Astrocyte (in vitro differentiated cells and primary cell): ENCODE measurements around the gene MAP1S. TPM values are rescaled to one million over a fixed set of nuclear protein-coding genes. Genes with fewer than 3 reads are reported as not detected.

Experiments
- DNase-seq: peaks from one replicate; pipeline ENCODE4 v3.0.0-alpha.2; 2010; ENCODE audit warnings: low read depth
- FAIRE-seq: peaks from 2 replicates; lab custom pipeline; 2011; peaks lifted over from hg19 to GRCh38; lab: Jason Lieb, UNC
- H2AFZ ChIP-seq: 2 replicates; pipeline ENCODE4 v1.6.0; 2012; ENCODE audit warnings: low read depth, low read length, inconsistent platforms
- H3K27ac ChIP-seq: 2 replicates; pipeline ENCODE4 v1.5.1; 2011; ENCODE audit warnings: low read depth, low read length, inconsistent platforms
- H3K27me3 ChIP-seq: 2 replicates; pipeline ENCODE4 v1.6.0; 2011; ENCODE audit warnings: low read length, inconsistent platforms; ENCODE audit not compliant: insufficient read depth
- H3K36me3 ChIP-seq: 2 replicates; pipeline ENCODE4 v1.5.1; 2011; ENCODE audit warnings: low read length, inconsistent platforms; ENCODE audit not compliant: insufficient read depth
- H3K4me1 ChIP-seq: 2 replicates; pipeline ENCODE4 v1.5.1; 2011; ENCODE audit warnings: low read length, inconsistent platforms; ENCODE audit not compliant: insufficient read depth
- H3K4me2 ChIP-seq: 2 replicates; pipeline ENCODE4 v1.6.0; 2012; ENCODE audit warnings: low read length, inconsistent platforms
- H3K4me3 ChIP-seq: 2 replicates; pipeline ENCODE4 v1.5.1; 2011; ENCODE audit warnings: low read depth, mild to moderate bottlenecking, low read length, inconsistent platforms; ENCODE audit not compliant: insufficient read depth
- H3K79me2 ChIP-seq: 2 replicates; pipeline ENCODE4 v1.6.0; 2012; ENCODE audit warnings: mild to moderate bottlenecking, low read length, inconsistent platforms; ENCODE audit not compliant: insufficient read depth
- H3K9ac ChIP-seq: 2 replicates; pipeline ENCODE4 v1.6.0; 2012; ENCODE audit warnings: mild to moderate bottlenecking, low read length, inconsistent platforms
- H3K9me3 ChIP-seq: 2 replicates; pipeline ENCODE4 v1.5.1; 2012; ENCODE audit warnings: low read depth, mild to moderate bottlenecking, low read length, inconsistent platforms; ENCODE audit not compliant: insufficient read depth
- H4K20me1 ChIP-seq: 2 replicates; pipeline ENCODE4 v1.6.0; 2012; ENCODE audit warnings: low read length, inconsistent platforms; ENCODE audit not compliant: insufficient read depth
- H3K27ac Mint-ChIP-seq: one replicate; pipeline ENCODE4 v1.8.0; 2021; ENCODE audit warnings: mild to moderate bottlenecking, mixed read lengths; ENCODE audit not compliant: unreplicated experiment
- H3K27me3 Mint-ChIP-seq: one replicate; pipeline ENCODE4 v1.8.0; 2021; ENCODE audit warnings: low read depth, mixed read lengths; ENCODE audit not compliant: unreplicated experiment
- H3K36me3 Mint-ChIP-seq: one replicate; pipeline ENCODE4 v1.8.0; 2021; ENCODE audit warnings: low read depth, mixed read lengths; ENCODE audit not compliant: unreplicated experiment
- H3K4me1 Mint-ChIP-seq: one replicate; pipeline ENCODE4 v1.8.0; 2021; ENCODE audit warnings: low read depth, mixed read lengths; ENCODE audit not compliant: unreplicated experiment
- H3K4me3 Mint-ChIP-seq: one replicate; pipeline ENCODE4 v1.8.0; 2021; ENCODE audit warnings: mild to moderate bottlenecking, moderate library complexity, mixed read lengths; ENCODE audit not compliant: unreplicated experiment
- H3K9me3 Mint-ChIP-seq: one replicate; pipeline ENCODE4 v1.8.0; 2021; ENCODE audit warnings: mild to moderate bottlenecking, mixed read lengths; ENCODE audit not compliant: unreplicated experiment
- CTCF ChIP-seq: IDR thresholded peaks from 2 replicates; pipeline ENCODE4 v1.5.1; 2011; ENCODE audit warnings: low read depth, mild to moderate bottlenecking, inconsistent platforms, low read length, moderate library complexity; ENCODE audit not compliant: insufficient read depth
- EZH2 ChIP-seq: IDR thresholded peaks from 2 replicates; pipeline ENCODE4 v1.6.1; 2012; ENCODE audit warnings: mild to moderate bottlenecking, low read length, inconsistent platforms; ENCODE audit not compliant: insufficient read depth
- total RNA-seq: library from RNA; stranded (reverse); gene quantifications from 2 replicates; pipeline ENCODE4 v1.2.1, GENCODE V29; 2021

The MAP1S gene
- total RNA-seq, 1 donor from 2014 or later: 82.2 TPM

GRCh38 chr19:17778251-17778967 is 59.1 kb downstream of the MAP1S start:
- Histone ChIP-seq H3K36me3 (no peaks in the 10 kb centered on the region), H3K27me3 (no peaks in the 10 kb centered on the region), H3K4me3 (no peak overlapping the region), H2AFZ (peak overlapping the region; percentile 56), H4K20me1 (no peaks in the 10 kb centered on the region), H3K9me3 (no peaks in the 10 kb centered on the region), H3K27ac (no peak overlapping the region), H3K79me2 (no peaks in the 10 kb centered on the region), H3K4me1 (no peaks in the 10 kb centered on the region), H3K4me2 (peak overlapping the region; percentile 54), H3K9ac (no peak overlapping the region)
- Mint-ChIP-seq H3K27me3 (peaks cover 26% of the 10 kb centered on the region), H3K4me3 (no peak overlapping the region), H3K4me1 (no peaks in the 10 kb centered on the region), H3K9me3 (peaks cover 5% of the 10 kb centered on the region), H3K36me3 (no peaks in the 10 kb centered on the region), H3K27ac (no peak overlapping the region)
- TF ChIP-seq CTCF (no peak), EZH2 (no peak)
- DNase-seq (no peak), FAIRE-seq (no peak)

GRCh38 chr19:17778968-17779929 is 60.0 kb downstream of the MAP1S start:
- no peaks in the 10 kb centered on the region for H4K20me1 ChIP-seq
- no peak overlapping the region for H3K9ac ChIP-seq
- H3K4me1 ChIP-seq: no peaks in the 10 kb centered on the region
- Mint-ChIP-seq H3K36me3 (no peaks in the 10 kb centered on the region), H3K9me3 (peaks cover 5% of the 10 kb centered on the region), H3K4me3 (peak overlapping the region; percentile 6), H3K27me3 (peaks cover 23% of the 10 kb centered on the region), H3K27ac (no peak overlapping the region), H3K4me1 (no peaks in the 10 kb centered on the region)
- no peaks in the 10 kb centered on the region for H3K27me3 ChIP-seq
- H3K9me3 ChIP-seq: no peaks in the 10 kb centered on the region
- H3K4me3 ChIP-seq: no peak overlapping the region
- H3K4me2 ChIP-seq: peak overlapping the region; percentile 54
- peak overlapping the region; percentile 56 for H2AFZ ChIP-seq
- no peaks in the 10 kb centered on the region for H3K36me3 ChIP-seq
- FAIRE-seq (no peak), DNase-seq (peak; percentile 28)
- no peaks in the 10 kb centered on the region for H3K79me2 ChIP-seq
- H3K27ac ChIP-seq: no peak overlapping the region
- no peak for TF ChIP-seq CTCF
- TF ChIP-seq EZH2: no peak
